Stimulated activated CD8-positive, alpha-beta memory T cell treated with anti-CD3 and anti-CD28 coated beads, Interleukin-4, amount 100 ng/mL, for 24 hours (primary cell): ENCODE results near the gene CCNT2.
"Not testable (repeated sequence)": the region's sequence is repeated elsewhere in the genome, so short reads cannot be mapped to it uniquely, and the experiment has no call there.

Source experiments
- DNase-seq: peaks from one replicate; pipeline ENCODE4 v3.0.0-alpha.2; 2020; ENCODE audit warnings: low read depth

CCNT2 gene

GRCh38 chr2:134919341-134920210 is 954 bp downstream of the CCNT2 start:
- peak; percentile 34 for DNase-seq

- DNase-seq: no peak
Measured at GRCh38 chr2:134924912-134925311, 6.3 kb downstream of the CCNT2 start.

- DNase-seq: no peak
Measured at GRCh38 chr2:134926231-134926931, 7.8 kb downstream of the CCNT2 start.

- DNase-seq: no peak
Measured at GRCh38 chr2:134927195-134927594, 8.6 kb downstream of the CCNT2 start.

- DNase-seq: no peak
Measured at GRCh38 chr2:134932864-134933526, 14.4 kb downstream of the CCNT2 start.

- no peak for DNase-seq
Measured at GRCh38 chr2:134933732-134934131, 15.1 kb downstream of the CCNT2 start.

- DNase-seq: no peak
Measured at GRCh38 chr2:134934150-134934549, 15.5 kb downstream of the CCNT2 start.

- no peak for DNase-seq
Measured at GRCh38 chr2:134934641-134935040, 16.0 kb downstream of the CCNT2 start.

GRCh38 chr2:134936691-134937090 is 18.1 kb downstream of the CCNT2 start:
- DNase-seq: no peak

GRCh38 chr2:134943540-134943939 is 24.9 kb downstream of the CCNT2 start:
- no peak for DNase-seq

GRCh38 chr2:134944975-134945374 is 26.4 kb downstream of the CCNT2 start:
- DNase-seq: no peak

- no peak for DNase-seq
Measured at GRCh38 chr2:134946073-134946472, 27.5 kb downstream of the CCNT2 start.

GRCh38 chr2:134949981-134950708 is 31.5 kb downstream of the CCNT2 start:
- DNase-seq: no peak

GRCh38 chr2:134950886-134951285 is 32.3 kb downstream of the CCNT2 start:
- no peak for DNase-seq

- no peak for DNase-seq
Measured at GRCh38 chr2:134952608-134953007, 34.0 kb downstream of the CCNT2 start.

GRCh38 chr2:134954065-134954464 is 35.4 kb downstream of the CCNT2 start:
- DNase-seq: no peak

- DNase-seq: no peak
Measured at GRCh38 chr2:134955744-134956143, 37.1 kb downstream of the CCNT2 start.

GRCh38 chr2:134957477-134957876 is 38.9 kb downstream of the CCNT2 start:
- DNase-seq: no peak

- DNase-seq: not testable (repeated sequence)
Measured at GRCh38 chr2:134967166-134967565, 48.5 kb downstream of the CCNT2 start.

- DNase-seq: no peak
Measured at GRCh38 chr2:134973241-134974138, 54.9 kb downstream of the CCNT2 start.
